Activated CD4-positive, alpha-beta T cell treated with anti-CD3 and anti-CD28 coated beads, Interleukin-2, Interleukin-4, amounts not matched to agents 100 ng/mL and 50 ng/mL, durations not matched to agents 16 hours and 8 hours (primary cell): ENCODE data around the gene CTIF.
"Not testable (repeated sequence)": the region's sequence is repeated elsewhere in the genome, so short reads cannot be mapped to it uniquely, and the experiment has no call there.

Experiments used
- DNase-seq: peaks from one replicate; pipeline ENCODE4 v3.0.0-alpha.2; 2020; ENCODE audit warnings: low spot score

CTIF gene

DNA sequence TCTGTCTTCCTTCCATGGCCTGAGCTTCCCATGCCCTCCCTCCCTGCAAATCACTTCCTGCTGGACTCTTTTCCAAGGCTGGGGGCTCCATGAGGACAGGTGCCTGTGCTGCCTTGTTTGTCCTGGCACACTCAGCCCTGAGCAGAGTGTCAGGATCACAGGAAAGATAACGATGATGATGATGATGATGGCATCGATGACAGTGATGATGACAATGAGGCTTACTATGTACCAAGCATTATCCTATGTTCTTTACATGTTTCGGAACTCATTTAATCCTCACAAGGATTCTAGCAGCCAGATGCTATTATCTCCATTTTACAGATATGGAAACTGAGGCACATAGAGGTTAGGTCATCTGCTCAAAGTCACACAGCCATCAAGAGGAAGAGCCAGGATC is 170.0 kb downstream of the CTIF start:
- DNase-seq = no peak

GRCh38 chr18:48709371-48710062 is 170.7 kb downstream of the CTIF start:
- DNase-seq = no peak

DNA sequence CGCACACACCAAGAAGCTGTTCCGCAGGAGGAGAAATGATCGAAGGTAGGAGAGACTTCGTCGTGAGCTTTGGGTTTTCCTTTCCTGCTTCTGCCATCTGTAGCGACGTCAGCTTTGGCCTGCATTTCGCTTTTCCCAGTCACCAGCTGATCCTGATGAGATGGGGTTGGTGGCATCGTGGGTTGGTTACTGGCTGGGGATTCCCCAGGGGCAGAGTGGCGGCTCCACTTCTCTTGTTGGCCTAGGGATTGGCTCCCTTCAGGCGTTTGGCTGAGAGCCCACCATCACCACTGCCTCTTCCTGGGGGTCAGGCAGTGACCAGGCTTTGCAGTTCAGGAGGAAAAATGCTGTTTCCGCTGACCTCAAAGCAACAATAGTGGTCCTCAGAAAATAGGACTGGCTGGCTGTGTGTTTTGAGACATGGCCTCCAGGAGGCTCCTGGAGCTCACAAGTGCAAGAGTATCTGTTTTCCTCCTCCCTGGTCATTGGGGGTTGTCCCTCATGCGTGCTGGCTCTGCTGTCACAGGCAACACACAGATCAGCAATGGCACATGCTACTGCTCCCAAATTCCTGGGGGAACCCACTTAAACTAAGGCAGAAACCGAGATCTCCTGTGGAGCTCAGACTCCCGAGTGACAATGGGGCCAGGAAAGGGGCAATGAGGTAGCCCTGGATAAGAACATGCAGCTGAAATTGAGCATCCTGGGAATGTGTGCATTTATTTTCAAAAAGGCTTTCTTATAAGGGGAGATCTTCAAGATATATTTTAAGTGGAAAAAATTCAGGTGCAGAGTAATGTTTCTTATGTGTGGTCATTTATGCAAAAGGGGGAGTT is 173.0 kb downstream of the CTIF start:
- no peak for DNase-seq

DNA sequence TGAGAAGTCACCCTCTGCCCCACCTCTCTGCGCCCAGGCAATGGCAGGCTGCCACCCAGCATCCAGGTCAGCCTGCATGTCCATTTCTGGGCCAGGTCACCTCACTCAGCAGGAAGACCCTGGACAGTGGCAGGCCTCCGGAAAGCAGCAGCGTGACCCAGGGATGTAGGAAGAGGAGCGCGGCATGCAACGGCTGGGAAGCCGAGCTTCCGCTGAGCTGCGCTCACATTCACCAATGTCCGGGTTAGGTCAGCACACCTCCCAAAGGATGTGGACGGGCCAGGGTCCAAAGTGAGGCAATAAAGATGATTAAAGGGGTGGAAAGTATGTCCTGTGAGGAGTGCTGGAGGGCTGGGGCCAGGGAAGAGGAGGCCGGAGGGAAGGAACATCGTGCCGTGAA is 174.5 kb downstream of the CTIF start:
- DNase-seq = no peak

- no peak for DNase-seq
Observed at GRCh38 chr18:48714873-48715272, 176.0 kb downstream of the CTIF start.

DNA sequence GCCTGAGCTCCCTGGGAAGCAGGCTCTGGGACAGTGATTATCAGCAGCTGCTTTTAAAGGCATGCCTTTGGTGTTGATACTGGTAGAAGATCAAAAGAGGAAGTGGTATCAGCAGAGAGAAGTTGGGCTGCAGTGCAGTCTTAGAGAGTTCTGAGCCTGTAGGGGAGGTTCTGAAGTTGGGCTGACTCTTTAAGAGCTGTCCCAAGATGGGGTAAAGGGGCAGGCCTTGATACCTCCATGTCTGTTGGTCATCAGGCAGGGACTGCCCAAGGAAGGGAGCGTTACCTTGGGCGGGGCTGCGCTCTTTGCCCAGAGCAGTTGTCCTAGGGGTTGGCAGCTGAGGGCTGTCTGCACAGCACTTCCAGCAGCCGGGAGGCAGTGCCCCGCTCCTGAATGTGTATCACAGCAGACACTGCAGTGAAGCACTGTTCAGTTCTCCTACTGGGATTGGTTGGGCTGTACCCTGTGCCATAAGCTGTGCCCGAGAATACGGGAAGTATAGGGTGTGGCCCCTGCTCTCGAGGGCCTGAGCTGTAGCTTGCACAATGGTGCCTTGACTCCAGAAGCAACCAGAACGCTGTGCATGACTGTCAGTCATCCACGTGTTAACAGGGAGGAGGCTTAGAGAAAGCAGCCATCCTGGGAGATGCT is 177.0 kb downstream of the CTIF start:
- no peak for DNase-seq

DNA sequence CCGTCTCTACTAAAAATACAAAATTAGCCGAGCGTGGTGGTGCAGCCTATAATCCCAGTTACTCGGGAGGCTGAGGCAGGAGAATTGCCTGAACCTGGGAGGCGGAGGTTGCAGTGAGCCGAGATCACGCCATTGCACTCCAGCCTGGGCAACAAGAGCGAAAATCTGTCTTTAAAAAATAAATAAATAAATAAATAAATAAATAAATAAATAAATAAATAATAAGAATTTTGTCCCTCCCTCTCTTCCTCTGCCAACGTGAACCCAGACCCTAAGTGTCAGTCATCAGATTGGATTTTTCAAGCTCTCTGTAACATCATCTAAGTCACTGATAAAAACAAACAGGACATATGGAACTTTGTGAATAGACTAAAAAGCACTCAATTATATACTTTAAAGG is 178.4 kb downstream of the CTIF start:
- not testable (repeated sequence) for DNase-seq

DNA sequence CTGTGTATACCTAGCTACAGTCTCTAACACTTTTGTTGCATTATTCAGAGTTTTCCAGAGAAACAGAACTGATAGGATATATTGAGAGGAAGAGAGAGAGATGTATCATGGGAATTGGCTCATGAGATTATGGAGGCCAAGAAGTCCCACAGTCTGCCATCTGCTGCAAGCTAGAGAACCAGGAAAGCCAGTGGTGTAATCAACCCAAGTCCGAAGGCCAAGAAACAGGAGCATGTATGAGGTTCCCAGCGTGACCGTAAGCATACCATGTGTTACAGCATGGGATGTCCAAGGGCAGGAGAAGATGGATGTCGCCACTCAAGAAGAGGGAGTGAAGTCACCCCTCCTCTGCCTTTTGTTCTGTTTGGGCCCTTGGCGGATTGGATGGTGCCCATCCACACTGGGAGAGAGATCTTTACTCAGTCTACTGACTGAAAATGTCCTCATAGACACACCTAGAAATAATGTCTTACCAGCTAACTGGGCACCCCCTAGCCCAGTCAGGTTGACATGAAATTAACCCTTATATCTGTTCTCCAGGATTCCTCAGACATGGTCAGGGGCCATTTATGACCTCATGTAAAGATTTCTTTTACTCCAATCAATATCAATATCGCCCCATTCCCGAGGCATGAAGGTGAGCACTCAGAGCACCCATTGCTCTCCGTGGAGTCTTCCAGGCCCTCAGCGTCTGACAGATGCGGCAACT is 179.6 kb downstream of the CTIF start:
- DNase-seq = no peak

DNA sequence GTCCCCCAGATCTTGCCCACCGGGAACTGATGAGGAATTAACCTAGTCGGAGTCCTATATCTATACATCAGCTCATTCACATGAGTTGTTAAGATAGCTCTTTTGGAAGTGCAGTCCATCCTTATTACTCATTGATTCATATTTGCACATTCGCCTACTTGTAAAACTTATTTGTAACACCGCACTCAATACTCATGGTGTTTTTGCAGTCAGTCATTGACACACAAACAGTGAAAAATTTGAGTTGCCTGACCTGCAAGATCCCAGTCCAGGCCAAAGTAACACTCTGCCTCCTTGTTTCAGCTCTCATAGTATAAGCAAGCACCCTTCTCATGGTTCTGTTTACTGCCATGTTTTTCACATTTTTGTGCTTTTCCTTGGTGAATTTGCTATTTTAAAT is 180.6 kb downstream of the CTIF start:
- no peak for DNase-seq

GRCh38 chr18:48719974-48720654 is 181.3 kb downstream of the CTIF start:
- DNase-seq = no peak

DNA sequence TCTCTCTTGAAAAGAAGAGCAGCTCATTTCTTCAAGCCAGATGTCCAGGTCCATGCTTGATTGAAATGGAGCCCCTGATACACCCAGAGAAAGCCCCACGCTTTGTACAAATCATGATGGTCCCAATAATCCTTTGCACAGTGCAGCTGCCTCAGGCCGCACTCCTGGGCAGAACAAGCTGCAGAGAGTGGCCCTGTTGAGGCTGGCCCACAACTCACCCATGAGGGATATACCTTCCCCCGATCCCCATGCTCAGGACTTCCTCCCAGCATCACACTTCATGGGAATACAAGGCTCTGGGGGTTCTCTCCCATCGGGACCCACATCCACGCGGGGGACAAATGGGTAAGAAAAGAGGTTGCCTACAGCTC is 181.8 kb downstream of the CTIF start:
- no peak for DNase-seq

DNA sequence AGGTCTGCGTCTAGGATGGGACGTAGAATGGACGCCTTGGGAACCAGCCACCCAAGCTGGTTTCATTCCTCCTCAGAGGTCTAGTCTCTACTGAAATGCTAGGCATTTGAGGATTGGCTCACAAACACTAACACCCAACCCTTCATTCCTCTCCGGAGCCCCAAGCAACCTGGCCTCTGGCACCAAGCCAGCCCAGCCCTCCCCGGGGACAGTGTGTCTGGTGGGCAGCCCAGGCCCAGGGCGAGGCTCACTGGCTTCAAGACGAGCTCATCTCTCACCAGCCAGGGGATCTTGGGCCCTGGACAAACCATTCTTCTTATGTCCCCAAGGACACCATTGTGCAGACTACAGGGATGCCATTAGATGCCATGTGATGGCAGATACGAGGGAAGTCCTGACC is 182.5 kb downstream of the CTIF start:
- DNase-seq = no peak

GRCh38 chr18:48723016-48723415 is 184.2 kb downstream of the CTIF start:
- DNase-seq = no peak

GRCh38 chr18:48723837-48724236 is 185.0 kb downstream of the CTIF start:
- DNase-seq = no peak

GRCh38 chr18:48724442-48724841 is 185.6 kb downstream of the CTIF start:
- no peak for DNase-seq

GRCh38 chr18:48724939-48725338 is 186.1 kb downstream of the CTIF start:
- no peak for DNase-seq

DNA sequence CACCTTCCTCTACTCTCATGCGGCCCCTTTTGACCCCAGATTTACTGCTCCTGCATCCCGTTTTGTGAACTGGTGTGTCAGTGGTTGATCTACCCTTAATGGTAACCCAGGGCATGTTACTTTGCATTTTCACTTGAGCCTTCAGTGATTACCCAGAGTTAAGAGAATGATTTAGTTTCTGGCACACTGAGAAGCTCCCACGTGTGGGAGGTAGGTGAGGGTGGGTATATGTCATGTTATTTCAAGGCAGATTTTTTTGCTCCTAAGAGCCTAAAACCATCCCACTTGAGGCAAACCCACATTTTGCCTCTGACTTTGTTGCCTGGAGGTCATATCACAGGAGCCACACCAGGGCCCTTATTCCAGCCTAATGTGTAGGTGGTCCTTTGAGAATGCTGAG is 186.7 kb downstream of the CTIF start:
- no peak for DNase-seq

GRCh38 chr18:48727681-48728080 is 188.8 kb downstream of the CTIF start:
- DNase-seq = no peak

DNA sequence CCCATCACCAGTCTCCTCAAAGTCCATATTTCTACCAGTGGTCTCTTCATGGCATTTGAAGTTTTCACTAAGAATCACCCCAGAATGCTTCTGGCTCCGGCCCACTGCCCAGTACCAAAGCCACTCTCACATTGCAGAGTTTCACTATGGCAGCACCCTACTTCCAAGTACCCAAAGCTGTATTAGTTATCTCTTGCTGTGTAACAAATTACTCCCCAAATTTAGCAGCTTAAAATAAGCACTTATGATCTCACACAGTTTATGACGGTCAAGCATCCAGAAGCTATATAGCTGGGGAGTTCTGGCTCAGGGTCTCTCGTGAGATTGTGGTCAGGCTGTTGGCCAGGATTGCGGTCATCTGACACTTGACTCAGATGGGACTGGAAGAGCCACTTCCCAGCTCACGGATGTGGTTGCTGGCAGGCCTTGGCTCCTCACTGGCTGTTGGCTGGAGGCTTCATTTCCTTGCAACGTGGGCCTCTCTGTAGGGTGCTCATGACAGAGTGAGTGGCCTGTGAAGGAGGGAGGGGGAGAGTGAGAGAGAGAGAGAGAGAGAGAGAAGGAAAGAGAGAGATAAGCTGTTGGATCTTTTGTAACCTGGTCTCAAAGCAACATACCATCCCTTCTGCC is 189.5 kb downstream of the CTIF start:
- no peak for DNase-seq

DNA sequence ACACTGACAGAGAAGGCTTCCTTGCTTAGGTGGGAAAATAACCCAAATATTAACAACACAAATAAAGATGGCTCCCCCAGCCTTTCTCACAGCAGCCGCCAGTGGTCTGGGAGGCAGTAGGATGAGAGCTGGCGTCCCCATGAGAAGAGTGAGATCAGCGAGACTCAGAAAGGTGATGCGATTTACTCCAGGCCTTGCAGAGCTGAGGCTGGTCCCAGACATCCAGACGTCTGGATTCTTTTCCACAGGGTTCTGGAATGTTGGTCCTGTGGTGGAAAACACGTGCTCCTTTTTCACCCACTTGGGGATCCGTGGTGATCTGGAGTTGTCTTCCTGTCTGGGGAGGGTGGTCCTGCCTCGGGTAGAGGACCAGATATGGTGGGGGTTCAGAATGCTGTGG is 190.6 kb downstream of the CTIF start:
- no peak for DNase-seq

DNA sequence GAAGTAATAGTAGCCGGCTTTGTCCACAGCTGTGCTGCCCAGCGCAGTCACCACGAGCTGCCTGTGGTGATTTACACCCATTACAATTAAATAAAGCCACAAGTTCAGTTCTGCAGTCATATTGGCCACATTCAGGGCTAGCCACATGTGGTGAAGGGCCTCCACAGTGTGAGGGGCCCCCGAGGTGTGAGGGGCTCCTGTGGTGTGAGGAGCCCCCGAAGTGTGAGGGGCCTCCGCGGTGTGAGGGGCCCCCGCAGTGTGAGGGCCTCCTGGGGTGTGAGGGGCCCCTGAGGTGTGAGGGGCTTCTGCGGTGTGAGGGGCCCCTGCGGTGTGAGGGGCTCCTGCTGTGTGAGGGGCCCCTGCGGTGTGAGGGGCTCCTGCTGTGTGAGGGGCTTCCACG is 191.2 kb downstream of the CTIF start:
- DNase-seq = no peak
